Duodenal mucosa (tissue), 2 donors: ENCODE measurements around the gene MEFV.

ENCODE experiments used
- H3K27ac ChIP-seq: one replicate; pipeline ENCODE4 v1.7.0; 2013; ENCODE audit warnings: low read depth, low read length
- H3K27me3 ChIP-seq, 2 donors: one replicate each; pipeline ENCODE4 v1.7.0; 2013; ENCODE audit warnings: low read length in 2 of 2, control low read depth in 1 of 2; ENCODE audit not compliant: insufficient read depth in 2 of 2, control insufficient read depth in 1 of 2
- H3K36me3 ChIP-seq, 2 donors: one replicate each; pipeline ENCODE4 v1.7.0; 2013; ENCODE audit warnings: low read length in 2 of 2, control low read depth in 1 of 2; ENCODE audit not compliant: insufficient read depth in 2 of 2, control insufficient read depth in 1 of 2
- H3K4me1 ChIP-seq, 2 donors: one replicate each; pipeline ENCODE4 v1.7.0; 2013; ENCODE audit warnings: low read length in 2 of 2, control low read depth in 1 of 2; ENCODE audit not compliant: insufficient read depth in 2 of 2, control insufficient read depth in 1 of 2
- H3K4me3 ChIP-seq, 2 donors: one replicate each; pipeline ENCODE4 v1.7.0; 2013; ENCODE audit warnings: low read length in 2 of 2, low read depth in 1 of 2
- H3K9ac ChIP-seq, 2 donors: one replicate each; pipeline ENCODE4 v1.7.0; 2013; ENCODE audit warnings: low read length in 2 of 2, low read depth in 1 of 2
- H3K9me3 ChIP-seq, 2 donors: one replicate each; pipeline ENCODE4 v1.7.0; 2013; ENCODE audit warnings: low read length in 2 of 2, control low read depth in 1 of 2; ENCODE audit not compliant: control insufficient read depth in 1 of 2

Gene MEFV

GRCh38 chr16:3249020-3249419 lies 7.4 kb downstream of the MEFV start:
- Histone ChIP-seq H3K27me3 (no peaks in the 10 kb centered on the region), H3K36me3 (no peaks in the 10 kb centered on the region), H3K27ac (no peak overlapping the region), H3K4me1 (no peaks in the 10 kb centered on the region), H3K9ac (no peak overlapping the region), H3K9me3 (no peaks in the 10 kb centered on the region), H3K4me3 (no peak overlapping the region)

- Histone ChIP-seq H3K27ac (no peak overlapping the region), H3K9me3 (no peaks in the 10 kb centered on the region), H3K36me3 (no peaks in the 10 kb centered on the region), H3K4me3 (no peak overlapping the region), H3K9ac (no peak overlapping the region), H3K27me3 (no peaks in the 10 kb centered on the region), H3K4me1 (no peaks in the 10 kb centered on the region)
Observed at GRCh38 chr16:3248596-3248995, 7.8 kb downstream of the MEFV start.

DNA sequence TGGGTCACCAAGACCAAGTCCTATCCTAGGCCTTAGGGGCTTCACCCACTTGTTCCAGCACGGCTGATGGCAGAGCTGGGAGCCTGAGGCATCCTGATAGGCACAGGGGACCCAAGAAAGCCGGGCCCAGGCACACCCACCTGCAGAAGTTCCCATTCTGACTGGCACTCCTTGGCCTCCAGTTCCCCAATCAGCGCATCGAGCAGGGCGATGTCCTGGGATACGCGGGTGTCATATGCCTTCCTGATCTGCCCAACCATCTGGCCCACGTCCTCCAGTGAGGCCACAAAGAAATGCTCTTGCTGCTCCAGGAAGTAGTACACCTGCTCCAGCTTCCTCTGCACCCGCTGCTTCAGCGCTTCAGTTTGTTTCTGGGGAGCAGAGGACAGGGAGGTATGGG lies 9.6 kb downstream of the MEFV start:
- H3K9ac ChIP-seq: no peak overlapping the region
- no peaks in the 10 kb centered on the region for H3K27me3 ChIP-seq
- H3K4me1 ChIP-seq: no peaks in the 10 kb centered on the region
- no peak overlapping the region for H3K4me3 ChIP-seq
- H3K36me3 ChIP-seq: no peaks in the 10 kb centered on the region
- H3K9me3 ChIP-seq: no peaks in the 10 kb centered on the region
- H3K27ac ChIP-seq: no peak overlapping the region

DNA sequence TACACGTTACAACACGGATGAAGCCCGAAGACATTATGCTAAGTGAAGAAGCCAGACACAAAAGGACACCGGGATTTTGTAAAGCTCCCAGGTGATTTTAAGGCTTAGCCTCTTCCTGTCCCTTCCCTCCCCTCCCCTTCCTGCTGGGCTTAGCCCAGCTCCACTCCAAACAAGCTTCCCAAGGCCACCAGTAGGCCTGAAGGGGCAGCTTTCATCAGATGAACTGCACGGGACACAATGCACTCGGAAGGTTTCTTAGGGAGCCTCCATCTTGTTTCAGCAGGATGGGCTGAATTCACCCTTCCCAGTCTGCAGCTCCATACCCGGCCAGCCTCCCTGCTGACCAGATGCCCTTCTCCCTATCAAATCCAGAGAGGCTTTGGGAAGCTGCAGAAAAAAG lies 10.4 kb downstream of the MEFV start:
- H3K27me3 ChIP-seq: no peaks in the 10 kb centered on the region
- no peaks in the 10 kb centered on the region for H3K36me3 ChIP-seq
- no peaks in the 10 kb centered on the region for H3K4me1 ChIP-seq
- no peak overlapping the region for H3K27ac ChIP-seq
- no peaks in the 10 kb centered on the region for H3K9me3 ChIP-seq
- H3K9ac ChIP-seq: no peak overlapping the region
- no peak overlapping the region for H3K4me3 ChIP-seq

DNA sequence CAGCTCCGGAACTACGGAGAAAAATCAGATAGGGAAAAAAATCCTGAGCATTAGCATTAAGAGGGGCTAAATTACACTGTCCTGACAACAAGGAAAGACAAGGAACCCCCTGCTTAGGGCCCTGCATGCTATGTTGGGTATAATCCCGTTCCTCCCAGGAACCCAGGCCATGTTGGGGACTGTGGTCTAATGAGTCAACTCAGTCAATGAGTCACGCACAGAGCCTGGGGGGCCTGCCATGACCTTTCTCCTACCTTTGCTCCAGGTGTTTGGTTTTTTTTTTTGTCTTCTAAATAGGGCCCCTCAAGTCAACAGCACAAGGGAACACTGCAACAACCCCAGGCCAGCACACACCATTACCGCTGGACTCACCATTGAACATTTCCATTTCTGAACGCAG lies 12.6 kb downstream of the MEFV start:
- no peak overlapping the region for H3K27ac ChIP-seq
- no peaks in the 10 kb centered on the region for H3K36me3 ChIP-seq
- no peaks in the 10 kb centered on the region for H3K9me3 ChIP-seq
- no peak overlapping the region for H3K4me3 ChIP-seq
- no peaks in the 10 kb centered on the region for H3K4me1 ChIP-seq
- H3K9ac ChIP-seq: no peak overlapping the region
- no peaks in the 10 kb centered on the region for H3K27me3 ChIP-seq

- no peaks in the 10 kb centered on the region for H3K9me3 ChIP-seq
- no peak overlapping the region for H3K27ac ChIP-seq
- no peak overlapping the region for H3K9ac ChIP-seq
Observed at GRCh38 chr16:3242709-3243108, 13.7 kb downstream of the MEFV start.

GRCh38 chr16:3241761-3242160 lies 14.7 kb downstream of the MEFV start:
- no peaks in the 10 kb centered on the region for H3K4me1 ChIP-seq

More at GRCh38 chr16:3242709-3243108, 13.7 kb downstream of the MEFV start:
- Histone ChIP-seq H3K4me1 (no peaks in the 10 kb centered on the region), H3K4me3 (no peak overlapping the region), H3K27me3 (no peaks in the 10 kb centered on the region), H3K36me3 (no peaks in the 10 kb centered on the region)

DNA sequence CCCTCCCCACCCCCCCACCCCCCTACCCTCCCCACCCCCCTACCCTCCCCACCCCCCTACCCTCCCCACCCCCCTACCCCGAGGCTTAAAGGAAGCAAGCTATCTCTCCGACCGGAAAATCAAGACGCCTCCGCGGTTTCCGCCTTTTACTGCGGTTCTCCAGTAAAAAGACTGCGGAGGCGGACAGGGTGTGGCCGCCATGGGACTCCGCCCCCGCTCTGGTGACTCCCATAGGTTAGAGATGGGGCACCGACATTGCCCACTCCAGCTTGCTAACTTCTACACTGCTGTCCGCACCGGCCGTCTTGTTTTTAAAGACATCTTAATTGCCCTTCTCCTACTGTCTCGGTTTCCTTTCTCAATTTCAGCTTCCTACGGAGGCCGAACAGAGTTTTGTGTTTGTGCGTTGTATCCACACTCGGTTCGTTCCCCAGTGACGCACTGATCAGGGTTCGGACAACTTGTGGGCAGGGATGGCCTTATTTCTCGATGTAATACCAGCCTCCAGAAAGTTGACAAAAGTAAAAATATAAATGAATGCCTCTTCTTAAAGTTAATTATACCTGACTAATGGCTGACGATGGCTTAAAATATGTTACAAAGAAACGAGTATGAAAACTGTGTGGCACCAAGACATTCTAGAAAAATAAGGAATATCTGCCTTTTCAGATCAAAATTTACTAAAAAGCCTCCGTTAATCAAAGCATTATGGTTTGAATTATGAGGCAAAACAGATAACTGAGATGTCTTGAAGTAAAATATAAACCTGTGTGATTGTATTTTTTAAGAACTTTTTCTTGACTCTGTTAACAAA lies 20.4 kb downstream of the MEFV start:
- Histone ChIP-seq H3K4me1 (peaks cover 5 to 8% of the 10 kb centered on the region in 2 donors), H3K27me3 (no peaks in the 10 kb centered on the region), H3K9ac (no peak overlapping the region), H3K4me3 (no peak overlapping the region), H3K27ac (no peak overlapping the region), H3K36me3 (peaks cover 17 to 18% of the 10 kb centered on the region in 2 donors), H3K9me3 (peaks cover 0 to 3% of the 10 kb centered on the region in 2 donors)

More at GRCh38 chr16:3241761-3242160, 14.7 kb downstream of the MEFV start:
- Histone ChIP-seq H3K27ac (no peak overlapping the region), H3K4me3 (no peak overlapping the region), H3K9ac (no peak overlapping the region), H3K36me3 (no peaks in the 10 kb centered on the region), H3K27me3 (no peaks in the 10 kb centered on the region), H3K9me3 (no peaks in the 10 kb centered on the region)

DNA sequence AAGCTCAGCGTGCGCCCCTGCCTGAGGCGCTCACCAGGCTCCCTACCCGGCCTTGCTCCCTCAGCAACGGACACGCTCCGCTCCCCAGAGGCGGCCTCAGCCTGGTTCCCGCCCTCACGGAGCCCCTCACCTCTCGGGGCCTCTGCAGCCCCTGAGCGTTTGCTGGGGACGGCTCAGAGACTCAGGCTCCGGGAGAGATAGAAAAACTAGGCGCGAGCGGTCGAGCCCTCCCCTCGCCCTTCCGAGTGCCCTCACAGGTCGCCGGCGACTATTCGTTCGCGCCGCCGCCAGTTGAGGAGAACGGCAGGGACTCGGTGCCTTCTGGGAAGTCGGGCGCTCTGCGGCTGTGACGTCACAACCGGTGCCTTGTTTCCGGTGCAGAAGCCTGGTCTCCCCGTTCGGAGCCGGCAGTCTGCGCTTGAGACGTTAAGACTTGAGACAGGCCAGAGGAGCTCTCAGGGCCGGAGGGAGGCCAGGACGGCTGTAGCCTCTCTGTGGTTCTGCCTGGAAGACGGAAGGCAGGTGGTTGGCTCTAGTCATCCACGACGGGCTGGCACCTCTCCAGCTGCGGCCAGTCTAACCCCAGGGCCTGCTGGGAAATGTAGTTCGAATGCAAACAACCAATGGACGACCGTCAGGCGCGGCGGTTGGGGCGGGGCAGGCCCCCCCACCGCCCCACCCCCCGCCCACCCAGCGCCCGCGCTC lies 21.4 kb downstream of the MEFV start, which contains the start of gene ZNF200:
ZNF200 (minus strand) TSS at position 302 of the 705 bp plus-strand sequence. CDS start 1,403 bp downstream, outside the sequence.
- peaks cover 5 to 8% of the 10 kb centered on the region in 2 donors for H3K4me1 ChIP-seq
- H3K27me3 ChIP-seq: no peaks in the 10 kb centered on the region
- H3K9me3 ChIP-seq: peaks cover 0 to 3% of the 10 kb centered on the region in 2 donors
- peak within 1 kb of the TSS; percentile 95 to 98 for H3K4me3 ChIP-seq
- H3K27ac ChIP-seq: peak within 1 kb of the TSS; percentile 98
- peaks cover 26 to 28% of the 10 kb centered on the region in 2 donors for H3K36me3 ChIP-seq
- peak within 1 kb of the TSS; percentile 93 to 96 for H3K9ac ChIP-seq

DNA sequence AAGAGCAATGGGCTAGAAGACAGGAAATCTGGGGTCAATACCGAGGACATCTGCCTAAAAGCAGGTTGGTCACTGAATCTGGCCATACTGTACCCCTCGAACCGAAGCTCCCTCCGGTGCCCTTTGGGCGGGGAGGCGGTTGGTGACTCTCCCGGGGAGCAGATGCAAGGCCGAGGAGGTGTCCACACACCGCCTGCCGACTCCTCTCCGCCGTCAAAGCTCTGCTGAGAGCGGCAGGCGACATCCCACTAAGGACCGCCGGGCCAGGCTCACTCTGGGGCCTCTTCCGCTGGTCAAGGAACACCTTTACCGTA lies 21.9 kb downstream of the MEFV start:
- peak overlapping the region; percentile 98 for H3K27ac ChIP-seq
- H3K9ac ChIP-seq: peak overlapping the region; percentile 93 to 96
- H3K27me3 ChIP-seq: no peaks in the 10 kb centered on the region
- H3K4me3 ChIP-seq: peak overlapping the region; percentile 95 to 98
- peaks cover 5 to 8% of the 10 kb centered on the region in 2 donors for H3K4me1 ChIP-seq
- H3K9me3 ChIP-seq: peaks cover 0 to 3% of the 10 kb centered on the region in 2 donors
- H3K36me3 ChIP-seq: peaks cover 26 to 32% of the 10 kb centered on the region in 2 donors
